SK-N-DZ (cell line): ENCODE results near the gene MINAR1.

Source experiments
- DNase-seq: peaks from one replicate; pipeline ENCODE4 v3.0.0-alpha.2; 2015; ENCODE audit warnings: low spot score

Gene MINAR1

GRCh38 chr15:79430901-79431635 is 1.1 kb upstream of the MINAR1 start:
- DNase-seq, result peak; percentile 27

GRCh38 chr15:79432345-79433275 is 474 bp downstream of the MINAR1 start:
- DNase-seq, result no peak

- peak; percentile 19 for DNase-seq
Measured at GRCh38 chr15:79433276-79433990, 1.3 kb downstream of the MINAR1 start.

- no peak for DNase-seq
Measured at GRCh38 chr15:79434361-79434760, 2.2 kb downstream of the MINAR1 start.

GRCh38 chr15:79436037-79436780 is 4.1 kb downstream of the MINAR1 start:
- DNase-seq, result no peak

GRCh38 chr15:79437275-79438000 is 5.3 kb downstream of the MINAR1 start:
- no peak for DNase-seq

GRCh38 chr15:79439236-79439635 is 7.1 kb downstream of the MINAR1 start:
- DNase-seq, result no peak

- no peak for DNase-seq
Measured at GRCh38 chr15:79440355-79440908, 8.3 kb downstream of the MINAR1 start.

GRCh38 chr15:79442911-79443310 is 10.8 kb downstream of the MINAR1 start:
- no peak for DNase-seq

GRCh38 chr15:79447060-79447459 is 14.9 kb downstream of the MINAR1 start:
- no peak for DNase-seq

- DNase-seq, result no peak
Measured at GRCh38 chr15:79450648-79451047, 18.5 kb downstream of the MINAR1 start.

GRCh38 chr15:79451361-79451999 is 19.3 kb downstream of the MINAR1 start:
- DNase-seq, result no peak

- DNase-seq, result no peak
Measured at GRCh38 chr15:79452244-79453051, 20.3 kb downstream of the MINAR1 start.

- DNase-seq, result no peak
Measured at GRCh38 chr15:79453446-79453845, 21.3 kb downstream of the MINAR1 start.

- no peak for DNase-seq
Measured at GRCh38 chr15:79454063-79454462, 21.9 kb downstream of the MINAR1 start.

- no peak for DNase-seq
Measured at GRCh38 chr15:79455361-79455760, 23.2 kb downstream of the MINAR1 start.

- no peak for DNase-seq
Measured at GRCh38 chr15:79455943-79456342, 23.8 kb downstream of the MINAR1 start.

GRCh38 chr15:79458491-79458890 is 26.4 kb downstream of the MINAR1 start:
- DNase-seq, result no peak

GRCh38 chr15:79459666-79460065 is 27.5 kb downstream of the MINAR1 start:
- DNase-seq, result no peak
